GM10266 (cell line): ENCODE measurements around the gene GASK1A.

Source experiments
- DNase-seq: peaks from one replicate; pipeline ENCODE4 v3.0.0; 2012; ENCODE audit errors: extremely low spot score
- CTCF ChIP-seq: IDR thresholded peaks from 2 replicates; pipeline ENCODE4 v1.5.1; 2012; ENCODE audit warnings: mild to moderate bottlenecking, low read depth; ENCODE audit not compliant: control insufficient read depth, insufficient read depth; ENCODE audit errors: missing control alignments

The GASK1A gene

GRCh38 chr3:43001094-43001553 lies 22.0 kb downstream of the GASK1A start:
- TF ChIP-seq CTCF, result no peak
- no peak for DNase-seq

GRCh38 chr3:43001556-43002121 lies 22.5 kb downstream of the GASK1A start:
- no peak for DNase-seq
- TF ChIP-seq CTCF, result no peak

- DNase-seq, result no peak
- no peak for TF ChIP-seq CTCF
Observed at GRCh38 chr3:43004282-43004681, 25.2 kb downstream of the GASK1A start.

GRCh38 chr3:43005253-43005652 lies 26.1 kb downstream of the GASK1A start:
- DNase-seq, result no peak
- no peak for TF ChIP-seq CTCF

- DNase-seq, result no peak
- no peak for TF ChIP-seq CTCF
Observed at GRCh38 chr3:43005981-43006380, 26.9 kb downstream of the GASK1A start.

- no peak for TF ChIP-seq CTCF
- DNase-seq, result no peak
Observed at GRCh38 chr3:43006825-43007224, 27.7 kb downstream of the GASK1A start.

GRCh38 chr3:43009547-43009946 lies 30.4 kb downstream of the GASK1A start:
- DNase-seq, result no peak
- no peak for TF ChIP-seq CTCF
